ENCODE data around the gene SYT7.
A peak's percentile ranks its signal among the peaks of the same experiment; 100 is the strongest.

The SYT7 gene

DNA sequence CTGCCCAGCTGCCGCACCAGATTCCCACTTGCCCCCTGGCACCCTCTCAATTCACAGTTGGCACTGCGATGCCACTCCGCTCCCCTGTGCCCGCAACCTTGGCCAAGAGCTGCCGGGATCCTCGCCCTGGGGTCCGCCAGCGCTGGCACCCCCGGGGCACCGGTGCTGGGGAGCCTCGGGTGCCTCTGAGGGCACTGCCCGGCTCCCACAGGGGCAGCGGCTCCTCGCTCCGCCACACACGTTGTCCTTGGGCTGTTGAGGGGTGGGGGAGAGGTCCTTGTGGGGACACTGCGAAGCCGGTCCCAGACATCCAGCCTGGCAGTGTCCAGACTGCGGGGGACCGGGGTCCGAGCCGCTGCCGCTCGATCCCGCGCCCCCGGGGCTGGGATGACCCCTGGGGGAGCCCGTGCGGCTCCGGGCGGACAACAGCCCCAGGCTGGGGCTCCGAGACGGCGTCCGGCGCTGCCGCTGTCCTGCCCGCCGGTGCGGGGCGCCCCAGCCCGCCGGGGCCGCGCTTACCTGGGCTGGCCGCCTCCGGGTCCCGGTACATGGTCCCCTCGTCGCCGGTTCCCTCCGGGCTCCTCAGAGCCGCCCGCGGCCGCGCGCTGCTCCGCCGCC is 496 bp downstream of the SYT7 start:
- DNase-seq (ENCODE audit: low spot score), result no peak

DNA sequence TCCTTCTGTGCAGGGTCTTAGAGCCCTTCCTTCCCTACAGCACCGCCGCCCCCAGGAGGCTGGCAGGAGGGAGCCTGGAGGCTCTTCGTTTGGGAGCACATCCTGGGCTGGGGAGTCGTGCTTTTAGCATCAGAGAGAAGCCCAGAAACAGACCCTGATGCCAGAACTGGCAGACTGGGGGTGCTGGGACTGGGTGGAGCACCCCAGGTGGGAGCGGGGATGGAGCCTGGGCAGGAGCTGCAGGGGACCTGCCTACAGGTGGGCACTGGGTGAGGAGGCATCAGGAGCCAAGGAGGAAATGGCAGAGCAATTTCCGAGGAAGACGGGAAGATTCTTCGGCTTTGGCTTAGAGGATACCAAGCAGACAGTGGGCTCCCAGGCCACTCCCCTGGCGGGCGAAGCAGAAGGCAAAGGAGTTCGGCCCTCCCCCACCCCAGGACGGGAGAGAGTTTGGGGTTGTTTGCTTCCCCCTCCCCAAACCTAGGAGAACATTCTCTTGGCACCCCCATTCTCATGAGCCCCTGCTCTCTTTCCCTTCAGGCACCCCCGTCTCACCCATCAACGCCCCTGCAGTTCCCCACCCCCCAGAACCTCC is 1.1 kb downstream of the SYT7 start:
- DNase-seq (ENCODE audit: low spot score), result no peak

DNA sequence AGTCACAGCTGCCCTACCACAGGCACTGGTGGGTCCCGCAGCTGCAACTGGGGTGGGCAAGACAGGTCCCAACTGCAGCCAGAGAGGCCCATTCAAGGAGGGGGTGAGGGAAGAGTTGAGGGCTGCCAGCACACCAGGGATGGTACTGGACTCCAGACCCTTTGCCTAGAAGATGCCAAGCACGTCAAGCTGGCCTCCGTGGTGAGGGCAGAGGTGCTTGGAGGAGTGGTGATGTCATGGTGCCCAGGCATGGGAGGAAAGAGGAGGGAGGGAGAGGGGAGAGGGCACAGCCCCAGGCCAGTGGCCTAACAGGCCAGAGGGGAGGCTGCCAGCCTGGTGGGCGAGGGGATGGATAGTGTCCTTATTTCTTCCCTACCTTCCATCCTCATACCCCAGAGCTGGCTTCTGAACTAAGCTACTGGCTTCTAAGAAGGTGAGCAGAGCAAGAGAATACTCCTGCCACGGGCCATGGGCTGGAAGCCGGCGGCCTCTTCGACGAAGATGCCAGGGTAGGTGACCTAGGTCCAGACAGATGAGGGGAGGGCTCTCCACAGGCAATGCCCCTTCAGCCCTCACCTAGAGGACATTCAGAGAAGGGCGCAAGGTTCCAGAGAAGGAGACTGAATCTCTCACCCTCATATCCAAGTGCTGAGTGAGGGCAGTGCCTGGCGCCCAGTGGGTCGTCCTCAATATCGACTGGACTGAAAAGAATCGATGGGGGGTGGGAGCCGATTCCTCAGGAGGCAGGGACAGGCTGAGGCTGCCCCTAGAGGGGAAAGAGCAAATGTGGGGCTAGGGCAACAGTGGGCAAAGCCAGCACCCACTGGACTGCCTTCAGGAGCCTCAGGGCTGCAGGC is 1.8 kb downstream of the SYT7 start:
- DNase-seq (ENCODE audit: low spot score), result no peak

DNA sequence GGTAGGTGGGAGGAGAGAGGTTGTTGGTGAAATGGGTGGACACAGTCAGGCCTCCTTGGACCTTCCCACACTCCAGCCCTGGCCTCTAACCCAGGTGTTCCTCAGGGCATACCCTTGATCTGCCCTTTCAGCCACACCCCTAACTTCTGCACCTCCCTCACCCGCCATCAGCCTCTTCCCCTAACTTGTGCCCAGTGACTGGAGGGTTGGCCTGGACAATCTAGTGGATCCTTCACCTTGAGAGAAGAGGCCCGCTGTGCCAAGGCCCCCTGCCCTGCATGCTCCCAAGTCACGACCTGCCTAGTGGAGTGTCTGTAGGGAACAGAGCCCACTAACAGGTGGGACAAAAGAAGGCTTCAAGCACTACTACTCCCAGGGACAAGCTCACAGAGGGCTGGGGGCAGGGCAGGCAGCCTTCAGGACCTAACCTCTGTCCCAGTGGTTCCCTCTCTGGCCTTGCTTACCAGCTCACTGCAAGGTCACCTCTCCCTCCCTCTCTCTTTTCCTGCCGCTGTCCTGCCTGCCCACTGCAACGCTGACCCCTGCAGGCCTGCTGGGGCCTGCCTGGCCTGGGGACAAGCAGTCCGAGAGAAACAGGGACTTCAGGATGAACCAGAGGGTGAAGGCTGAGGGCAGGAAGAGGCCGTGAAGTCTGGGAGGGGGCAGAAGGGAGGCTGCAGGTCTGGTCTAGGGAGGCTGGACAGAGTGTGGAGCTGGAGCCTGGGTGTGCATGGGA is 3.3 kb downstream of the SYT7 start:
- no peak for DNase-seq (ENCODE audit: low spot score)

DNA sequence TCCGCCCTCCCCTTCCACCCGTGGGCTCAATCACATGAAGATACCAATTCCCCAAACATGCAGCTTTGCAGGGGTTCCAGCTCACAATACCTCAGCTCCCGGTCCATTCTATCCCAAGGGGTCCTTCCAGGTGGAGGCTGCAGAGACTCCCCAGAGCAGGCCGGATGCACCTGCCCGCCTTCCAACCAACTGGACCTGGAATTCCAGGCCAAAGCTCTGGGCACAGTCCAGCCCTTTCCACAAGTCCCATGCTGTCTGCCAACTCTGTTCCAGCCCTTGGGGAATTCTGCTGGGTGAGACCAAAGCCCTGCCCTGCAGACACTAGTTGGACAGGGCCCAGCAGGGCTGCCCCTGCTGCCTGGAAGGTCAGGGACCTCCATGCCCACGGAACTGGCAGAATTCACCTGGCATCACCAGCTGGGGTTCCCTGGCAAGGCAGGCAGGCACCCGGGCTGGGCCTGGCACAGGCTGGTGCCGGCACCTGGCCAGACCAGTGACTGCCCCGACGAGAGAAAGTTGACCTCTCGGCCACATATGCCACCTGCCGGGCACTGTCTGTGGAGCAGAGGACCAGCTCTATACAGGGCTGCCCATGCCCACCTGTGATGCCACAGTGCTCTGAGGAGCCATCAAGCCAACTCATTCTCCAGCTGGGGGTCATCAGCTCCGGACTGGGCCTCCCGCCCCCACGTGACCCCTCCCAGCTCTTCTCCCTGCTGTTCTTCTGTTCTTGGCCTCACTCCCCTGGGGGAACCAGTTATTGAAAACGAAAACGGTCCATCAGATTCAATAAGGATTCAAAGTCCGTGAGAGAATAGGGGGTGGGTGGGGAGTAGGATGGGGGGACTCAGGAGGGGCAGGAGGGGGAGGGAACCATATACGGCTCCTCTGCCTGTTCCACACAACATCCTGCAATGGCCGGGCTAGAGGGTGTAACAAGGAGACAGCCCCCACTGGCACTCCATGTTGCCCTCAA is 4.7 kb downstream of the SYT7 start:
- no peak for DNase-seq (ENCODE audit: low spot score)

DNA sequence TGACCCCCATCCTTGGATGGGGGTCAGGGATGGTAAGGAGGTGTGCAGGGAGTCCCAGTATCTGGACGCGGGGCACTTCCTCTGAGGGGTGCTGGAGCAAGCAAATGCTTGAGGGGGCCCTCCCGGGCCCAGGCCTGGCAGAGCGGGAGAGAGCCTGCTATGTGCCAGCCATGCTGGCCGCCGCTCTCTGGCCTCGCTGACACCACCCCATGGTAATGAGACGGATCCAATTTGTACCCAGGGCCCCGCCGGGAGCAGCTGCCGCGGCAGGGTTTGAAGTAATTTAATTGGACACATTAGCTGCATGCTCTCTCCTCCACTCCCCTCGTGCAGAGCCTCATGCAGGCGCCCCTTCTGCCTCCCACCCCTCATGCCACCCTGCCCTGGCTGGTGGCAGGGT is 6.3 kb downstream of the SYT7 start:
- no peak for DNase-seq (ENCODE audit: low spot score)

DNA sequence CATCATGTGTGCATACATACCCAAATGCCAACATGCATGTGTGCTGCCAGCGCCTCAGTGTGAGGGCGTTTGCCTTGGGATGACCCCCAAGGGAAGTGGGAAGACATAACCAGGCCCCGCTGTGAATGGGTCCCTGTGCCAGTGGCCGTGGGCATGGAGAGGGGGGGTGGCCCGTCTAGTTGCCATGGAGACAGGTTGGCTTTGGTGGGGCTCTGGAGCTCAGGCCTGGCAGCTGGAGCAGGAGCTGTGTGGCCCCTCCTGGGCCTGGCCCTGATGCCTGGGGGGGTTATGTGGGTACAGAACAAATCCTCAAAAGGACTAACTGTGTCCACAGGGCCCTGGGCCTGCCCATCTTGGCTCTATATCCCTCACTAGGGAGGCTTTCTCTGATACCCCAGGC is 8.0 kb downstream of the SYT7 start:
- DNase-seq (ENCODE audit: low spot score), result no peak

DNA sequence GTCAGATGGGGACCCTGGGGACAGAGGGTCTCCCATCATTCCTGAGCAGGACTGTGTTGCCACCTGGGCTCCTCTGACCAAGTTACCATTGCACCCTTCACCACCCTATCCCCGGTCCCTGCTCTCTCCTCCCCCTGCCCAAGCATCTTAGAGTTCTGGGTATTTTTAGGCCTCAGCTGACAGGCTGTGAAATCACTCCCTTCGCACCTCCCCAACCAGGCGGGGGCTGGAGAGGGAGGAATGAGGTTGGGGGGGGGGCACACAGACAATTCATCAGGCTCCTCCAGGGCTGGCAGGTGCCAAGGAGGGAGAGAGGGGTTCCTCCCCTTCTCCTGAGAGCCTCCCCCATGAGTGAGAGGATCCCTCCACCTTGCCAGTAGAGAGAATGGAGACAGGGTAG is 9.0 kb downstream of the SYT7 start:
- no peak for DNase-seq (ENCODE audit: low spot score)

DNA sequence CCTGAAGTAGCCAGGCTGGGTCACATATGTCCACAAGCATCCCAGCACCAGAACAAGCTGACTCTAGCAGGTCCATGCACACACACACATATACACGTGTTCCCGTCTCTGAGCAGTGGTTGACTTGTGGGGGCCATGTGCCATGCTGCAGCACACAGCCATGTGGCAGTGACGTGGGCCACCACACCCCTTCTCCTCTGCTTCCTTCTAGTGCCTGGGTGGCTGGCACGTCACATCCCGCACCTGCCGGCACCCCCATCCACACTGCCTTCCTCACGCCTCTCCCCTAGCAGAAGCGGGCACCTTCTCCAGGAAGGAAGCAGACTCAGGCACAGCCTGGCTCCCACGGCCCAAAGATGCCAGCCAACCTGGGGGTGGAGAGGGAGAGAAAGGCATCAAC is 9.5 kb downstream of the SYT7 start:
- no peak for DNase-seq (ENCODE audit: low spot score)

DNA sequence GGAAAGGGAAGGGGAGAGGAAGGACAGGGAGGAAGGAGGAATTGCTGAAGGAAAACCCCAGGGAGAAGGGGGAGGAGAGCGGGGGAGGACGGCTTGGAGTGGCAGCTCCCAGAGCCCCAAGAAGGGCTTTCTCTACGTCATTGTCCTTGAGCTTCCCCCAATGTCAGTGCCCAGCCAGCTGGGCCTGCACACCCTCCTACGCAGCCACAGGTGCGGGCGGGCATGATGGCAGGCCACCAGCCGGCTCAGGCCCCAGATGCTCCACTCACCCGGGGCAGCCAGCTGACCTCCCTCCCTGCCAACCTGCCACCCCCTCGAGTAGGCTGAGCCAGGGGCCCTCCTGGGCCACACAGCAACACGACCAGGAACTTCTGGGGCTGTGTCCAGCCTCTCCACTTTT is 11.2 kb downstream of the SYT7 start:
- DNase-seq (ENCODE audit: low spot score), result no peak

DNA sequence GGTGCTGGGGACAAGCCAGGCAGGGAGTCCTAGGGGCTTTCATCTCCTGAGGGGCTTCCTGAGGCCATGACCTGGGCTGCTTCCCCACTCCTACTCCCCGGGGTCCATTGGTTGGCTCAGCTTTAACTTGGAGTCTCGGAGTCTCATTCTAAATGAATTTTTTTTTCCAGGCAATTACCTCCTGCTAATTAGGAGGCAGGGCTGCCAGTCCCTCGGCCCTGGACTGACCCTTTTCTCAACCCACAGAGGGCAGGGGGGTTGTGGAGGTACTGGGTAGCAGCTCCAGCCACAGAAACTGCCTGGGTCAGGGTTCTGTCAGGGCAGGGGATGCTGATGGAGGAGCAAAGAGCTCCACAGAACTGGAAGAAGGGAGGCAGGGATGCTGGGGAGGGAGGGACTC is 11.9 kb downstream of the SYT7 start:
- DNase-seq (ENCODE audit: low spot score), result no peak

DNA sequence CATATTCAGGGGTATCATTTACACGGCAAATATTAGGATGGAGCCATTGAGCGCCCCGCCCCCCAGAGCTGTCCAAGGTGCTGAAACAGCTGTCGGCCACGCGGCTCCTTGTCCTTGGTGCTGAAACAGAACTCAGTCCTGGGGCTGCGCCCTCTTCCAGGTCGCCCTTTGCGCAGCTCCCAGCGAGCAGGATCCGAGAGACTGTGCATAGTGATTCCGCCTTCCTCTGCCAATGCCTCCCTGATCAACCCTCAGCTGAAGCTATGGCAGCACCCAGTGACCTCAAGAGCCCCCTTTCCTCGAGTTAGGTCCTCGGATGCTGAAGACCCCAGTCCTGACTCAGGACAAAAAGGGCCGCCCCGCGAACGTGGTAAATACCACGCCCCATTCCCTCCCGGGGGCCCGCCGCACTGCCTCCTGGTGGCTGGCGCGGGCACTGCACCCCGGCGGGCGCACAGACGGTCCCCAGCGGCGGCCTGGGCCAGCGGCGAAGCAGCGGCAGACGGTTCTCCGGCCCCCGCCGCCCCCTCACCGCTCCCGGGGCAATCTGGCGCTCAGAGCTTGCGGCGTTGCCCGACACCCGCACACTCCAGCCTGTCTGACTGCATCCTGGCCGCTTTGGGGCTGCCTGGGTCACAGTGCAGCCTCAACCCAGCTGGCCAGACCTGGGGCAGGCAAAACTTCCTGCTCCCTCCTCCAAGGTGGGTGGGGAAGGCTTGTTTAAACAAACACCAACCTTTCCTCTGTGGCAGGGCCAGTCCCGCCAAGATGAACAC is 13.4 kb downstream of the SYT7 start:
- DNase-seq (ENCODE audit: low spot score), result peak; percentile 38

DNA sequence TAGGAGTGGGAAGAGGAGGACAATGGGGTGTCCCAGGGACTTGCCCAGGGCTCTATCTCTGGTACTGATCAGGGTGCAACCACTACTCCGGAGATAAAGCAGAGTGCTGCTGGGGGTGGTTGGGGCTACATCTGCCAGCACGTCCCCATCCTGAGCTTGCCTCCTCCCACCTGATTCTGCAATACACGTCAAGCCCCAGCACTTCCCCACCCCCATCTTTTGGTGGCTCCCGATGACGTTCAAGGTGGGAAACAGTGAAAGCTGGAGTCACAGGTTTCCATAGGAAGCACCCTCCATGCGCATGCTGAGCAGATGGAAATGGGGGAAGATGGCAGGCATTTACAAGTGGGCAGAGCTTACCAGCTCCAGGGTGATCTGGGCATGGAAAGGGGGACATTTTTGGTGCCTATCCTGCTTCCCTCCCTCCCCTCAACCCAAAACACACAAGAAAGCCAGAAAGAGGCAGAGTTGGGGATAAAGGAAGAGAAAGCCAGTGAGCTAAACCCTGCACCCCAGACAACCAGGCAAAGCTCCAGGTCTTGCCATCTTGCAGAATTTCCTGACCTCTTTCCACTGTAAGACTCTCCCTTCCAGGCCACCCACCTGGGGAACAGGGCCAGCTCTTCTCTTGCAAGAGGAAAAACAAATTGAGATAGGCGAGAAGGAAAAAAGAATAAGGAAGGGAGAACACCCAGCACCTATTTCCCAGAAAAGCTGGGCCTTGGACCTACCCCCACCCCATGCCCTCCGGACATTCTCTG is 15.8 kb downstream of the SYT7 start:
- DNase-seq (ENCODE audit: low spot score), result no peak

DNA sequence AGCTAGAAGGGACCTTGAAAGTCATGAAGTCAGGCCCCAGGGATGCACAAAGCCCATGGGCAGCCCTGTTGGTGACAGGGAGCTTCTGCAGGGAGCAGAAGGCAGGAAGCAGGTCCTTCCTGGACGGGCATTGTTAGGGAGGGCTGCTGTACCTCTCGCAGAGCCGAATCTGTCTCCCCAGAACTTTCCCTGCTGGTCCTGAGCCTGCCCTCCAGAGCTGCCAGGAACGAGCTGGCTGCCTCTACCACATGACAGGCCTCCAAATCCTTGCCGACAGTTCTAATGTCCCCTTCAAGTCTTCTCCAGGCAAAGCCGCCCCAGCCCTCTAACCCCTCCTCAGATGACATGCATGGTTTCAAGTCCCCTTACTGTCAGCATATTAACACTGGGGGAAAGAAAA is 20.1 kb downstream of the SYT7 start:
- no peak for DNase-seq (ENCODE audit: low spot score)

DNA sequence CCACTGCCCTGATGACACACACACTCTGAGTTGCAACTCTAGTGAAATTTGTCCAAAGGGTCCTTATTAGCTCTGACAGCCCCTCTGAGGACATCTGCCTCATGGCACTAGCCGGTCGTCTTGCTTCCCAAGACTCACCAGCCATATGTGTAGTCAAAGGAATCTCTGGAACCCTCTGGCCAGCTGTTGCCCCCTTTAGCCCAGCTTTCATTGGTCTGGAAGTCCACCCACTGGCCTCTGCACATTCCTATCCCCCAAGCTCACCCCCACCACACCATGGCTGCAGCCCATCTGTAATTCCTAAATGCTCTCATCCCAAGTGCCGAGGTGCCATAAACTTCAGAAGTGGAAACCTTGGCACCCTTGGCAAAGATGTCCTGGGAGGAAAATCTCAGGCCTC is 24.3 kb downstream of the SYT7 start:
- no peak for DNase-seq (ENCODE audit: low spot score)

DNA sequence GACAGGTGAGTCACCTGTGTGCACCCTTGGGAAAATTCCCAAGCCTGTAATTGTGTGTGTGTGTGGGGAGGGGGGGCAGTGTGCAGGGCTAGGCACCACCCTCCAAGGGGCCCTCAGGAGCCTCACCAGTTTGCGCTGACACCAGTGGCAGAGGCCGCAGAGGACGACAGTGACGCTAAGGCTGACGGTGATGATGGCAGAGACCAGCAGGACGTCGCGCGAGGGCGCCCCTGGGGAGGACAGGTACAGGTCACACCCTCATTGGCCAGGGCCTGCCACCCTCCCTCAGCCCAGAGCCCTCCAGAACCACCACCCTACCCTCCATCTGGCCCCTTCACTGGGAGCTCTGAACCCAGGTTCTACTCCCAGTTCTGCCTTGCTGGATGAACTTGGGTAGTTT is 24.9 kb downstream of the SYT7 start:
- no peak for DNase-seq (ENCODE audit: low spot score)

DNA sequence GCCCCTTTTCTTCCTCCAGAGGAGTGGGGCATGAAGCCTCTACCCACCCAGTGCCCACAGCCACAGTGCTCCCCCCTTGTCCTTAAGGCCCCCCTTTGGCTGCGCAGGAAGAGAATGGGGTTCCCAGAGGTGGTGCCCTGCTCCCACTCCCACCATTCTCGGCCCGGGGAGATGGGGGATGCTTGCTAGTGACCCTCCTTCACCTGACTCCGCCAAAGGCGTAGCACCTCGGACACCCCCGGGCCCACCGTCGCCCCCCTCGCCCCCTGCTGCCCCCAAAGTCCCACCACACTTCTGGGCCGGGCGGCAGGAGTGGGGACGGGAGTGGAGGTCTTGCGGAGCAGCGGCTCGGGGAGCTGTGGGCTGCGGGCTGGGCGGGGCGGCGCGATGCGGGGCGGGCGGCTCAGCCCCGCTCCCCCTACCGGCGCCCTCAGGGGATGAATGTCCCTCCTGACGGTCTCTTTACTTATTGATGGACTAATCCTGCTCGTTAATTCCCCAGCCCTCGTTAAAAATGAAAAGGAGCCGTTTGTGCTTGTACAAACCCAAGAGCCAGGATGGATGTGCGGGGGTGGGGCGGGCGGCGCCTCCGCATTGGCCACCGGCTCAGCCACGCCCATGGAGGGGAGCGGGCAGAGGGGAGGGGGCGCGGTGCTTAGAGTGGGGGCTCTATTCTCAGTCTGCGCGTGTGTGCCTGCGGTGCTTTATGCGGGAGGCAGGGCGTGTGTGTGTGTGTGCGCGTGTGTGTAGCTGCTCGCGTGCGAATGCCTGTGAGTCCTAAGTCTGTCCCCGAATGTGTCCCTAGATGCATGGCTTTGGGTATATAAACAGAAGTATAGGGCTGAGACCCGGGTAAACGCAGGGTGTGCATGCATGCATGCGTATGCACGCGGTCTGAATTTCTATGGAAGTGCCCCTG is 25.6 kb downstream of the SYT7 start:
- DNase-seq (ENCODE audit: low spot score), result no peak

DNA sequence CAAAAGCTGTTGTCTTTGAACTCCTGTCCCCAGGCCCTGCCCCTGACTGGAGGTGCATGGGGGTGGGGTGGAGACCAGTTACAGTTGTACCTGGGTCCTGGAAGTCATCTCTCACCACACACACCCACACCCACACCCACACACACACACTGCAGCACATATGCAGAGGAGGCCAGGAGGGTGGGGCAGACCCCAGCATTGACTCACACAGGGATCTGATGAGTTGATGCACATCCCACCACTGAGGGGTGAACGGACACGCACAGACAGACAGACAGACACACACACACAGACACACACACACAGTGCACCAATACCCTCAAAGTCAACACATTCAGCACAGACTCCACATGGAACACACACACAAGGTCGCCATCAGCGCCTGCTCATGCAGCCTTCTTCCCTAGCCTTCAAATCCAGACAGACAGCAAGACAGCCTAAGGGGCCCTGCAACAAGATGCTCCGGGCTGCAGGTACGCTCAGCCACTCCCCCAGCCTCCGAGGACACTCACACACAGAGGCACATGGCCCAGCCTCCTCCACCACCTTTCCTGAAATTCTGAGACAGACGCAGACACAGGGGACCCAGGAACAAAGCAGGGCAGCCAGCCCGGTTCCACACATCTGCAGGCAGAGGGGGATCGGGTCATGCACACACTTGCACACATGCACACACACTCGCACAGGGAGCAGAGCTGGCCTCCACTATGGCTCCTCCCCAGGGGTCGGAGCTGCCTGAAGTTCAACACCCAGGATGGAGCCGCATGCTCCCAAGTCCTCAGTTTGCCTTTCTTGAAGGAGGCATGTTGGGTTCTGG is 26.5 kb downstream of the SYT7 start:
- DNase-seq (ENCODE audit: low spot score), result no peak

Data from globus pallidus (tissue), 1 donor.